H9 (cell line): Measurements from ENCODE around the gene UBXN10. TPM values are rescaled to one million over a fixed set of nuclear protein-coding genes. Genes with fewer than 3 reads are reported as not detected.
A peak's percentile ranks its signal among the peaks of the same experiment; 100 is the strongest.

ENCODE experiments used
- DNase-seq: peaks from one replicate; pipeline ENCODE4 v3.0.0-alpha.2; 2017
- H2AFZ ChIP-seq: one replicate; pipeline ENCODE4 v1.6.1; 2013; ENCODE audit warnings: mild to moderate bottlenecking, low read length, control low read depth, moderate library complexity
- H2AK5ac ChIP-seq: 2 replicates; pipeline ENCODE4 v1.6.1; 2013; ENCODE audit warnings: low read length, control low read depth, mixed read lengths; ENCODE audit not compliant: insufficient read length
- H2BK120ac ChIP-seq: one replicate; pipeline ENCODE4 v1.6.1; 2013; ENCODE audit warnings: low read depth, mild to moderate bottlenecking, low read length, control low read depth, inconsistent platforms; ENCODE audit not compliant: poor library complexity, severe bottlenecking
- H2BK12ac ChIP-seq: 2 replicates; pipeline ENCODE4 v1.6.1; 2013; ENCODE audit warnings: low read length, control low read depth, mixed read lengths, low read depth; ENCODE audit not compliant: insufficient read length
- H2BK15ac ChIP-seq: 2 replicates; pipeline ENCODE4 v1.6.1; 2013; ENCODE audit warnings: low read depth, low read length, control low read depth
- H2BK20ac ChIP-seq: one replicate; pipeline ENCODE4 v1.6.1; 2013; ENCODE audit warnings: low read depth, mild to moderate bottlenecking, low read length, control low read depth, inconsistent platforms; ENCODE audit not compliant: poor library complexity, severe bottlenecking
- H2BK5ac ChIP-seq: 2 replicates; pipeline ENCODE4 v1.6.1; 2013; ENCODE audit warnings: low read length, control low read depth, mixed read lengths; ENCODE audit not compliant: insufficient read length
- H3K14ac ChIP-seq: 2 replicates; pipeline ENCODE4 v1.6.1; 2013; ENCODE audit warnings: low read length, control low read depth; ENCODE audit not compliant: insufficient read depth
- H3K18ac ChIP-seq: 2 replicates; pipeline ENCODE4 v1.6.1; 2013; ENCODE audit warnings: low read depth, mild to moderate bottlenecking, mixed read lengths, low read length, control low read depth; ENCODE audit not compliant: insufficient read length
- H3K23ac ChIP-seq: 2 replicates; pipeline ENCODE4 v1.6.1; 2013; ENCODE audit warnings: low read length, control low read depth, mixed read lengths, low read depth; ENCODE audit not compliant: insufficient read length
- H3K23me2 ChIP-seq: 2 replicates; pipeline ENCODE4 v1.6.1; 2013; ENCODE audit warnings: low read depth, mild to moderate bottlenecking, mixed read lengths, low read length, control low read depth; ENCODE audit not compliant: insufficient read length, poor library complexity, severe bottlenecking
- H3K27ac ChIP-seq: 2 replicates; pipeline ENCODE4 v1.5.1; 2013; ENCODE audit warnings: low read length, control low read depth, mixed read lengths, low read depth; ENCODE audit not compliant: insufficient read length
- H3K27me3 ChIP-seq: 2 replicates; pipeline ENCODE4 v1.6.1; 2013; ENCODE audit warnings: low read length, control low read depth, inconsistent platforms; ENCODE audit not compliant: insufficient read depth
- H3K4ac ChIP-seq: 2 replicates; pipeline ENCODE4 v1.6.1; 2013; ENCODE audit warnings: low read depth, mild to moderate bottlenecking, control low read depth, inconsistent platforms, low read length, moderate library complexity
- H3K4me1 ChIP-seq: 2 replicates; pipeline ENCODE4 v1.6.1; 2013; ENCODE audit warnings: low read length, control low read depth, inconsistent platforms; ENCODE audit not compliant: insufficient read depth
- H3K4me2 ChIP-seq: 2 replicates; pipeline ENCODE4 v1.6.1; 2013; ENCODE audit warnings: low read length, control low read depth, mixed read lengths; ENCODE audit not compliant: insufficient read length, insufficient read depth
- H3K56ac ChIP-seq: 2 replicates; pipeline ENCODE4 v1.6.1; 2013; ENCODE audit warnings: low read depth, mild to moderate bottlenecking, mixed read lengths, low read length, control low read depth; ENCODE audit not compliant: insufficient read length
- H3K79me1 ChIP-seq: 2 replicates; pipeline ENCODE4 v1.6.1; 2013; ENCODE audit warnings: low read depth, mild to moderate bottlenecking, moderate library complexity, low read length, control low read depth, inconsistent platforms; ENCODE audit not compliant: insufficient read depth, poor library complexity, severe bottlenecking
- H3K79me2 ChIP-seq: 2 replicates; pipeline ENCODE4 v1.6.1; 2013; ENCODE audit warnings: low read length, control low read depth, inconsistent platforms; ENCODE audit not compliant: insufficient read depth
- H3K9ac ChIP-seq: 2 replicates; pipeline ENCODE4 v1.6.1; 2013; ENCODE audit warnings: low read length, control low read depth, mixed read lengths; ENCODE audit not compliant: insufficient read length; ENCODE audit errors: extremely low read depth
- H3K9me3 ChIP-seq: one replicate; pipeline ENCODE4 v1.6.1; 2013; ENCODE audit warnings: low read depth, low read length, inconsistent platforms; ENCODE audit not compliant: control insufficient read depth
- H3T11ph ChIP-seq: one replicate; pipeline ENCODE4 v1.6.1; 2013; ENCODE audit warnings: mild to moderate bottlenecking, low read length, control low read depth, inconsistent platforms
- H4K20me1 ChIP-seq: one replicate; pipeline ENCODE4 v1.6.1; 2013; ENCODE audit not compliant: control insufficient read depth, insufficient read length, insufficient read depth
- H4K5ac ChIP-seq: 2 replicates; pipeline ENCODE4 v1.6.1; 2013; ENCODE audit warnings: low read depth, mild to moderate bottlenecking, mixed read lengths, low read length, control low read depth; ENCODE audit not compliant: insufficient read length
- H4K8ac ChIP-seq: replicated peaks from 2 replicates; pipeline ENCODE4 v1.6.1; 2013; ENCODE audit warnings: low read length, control low read depth, mixed read lengths, low read depth; ENCODE audit not compliant: insufficient read length
- H4K91ac ChIP-seq: 2 replicates; pipeline ENCODE4 v1.6.1; 2013; ENCODE audit warnings: low read depth, mild to moderate bottlenecking, moderate library complexity, mixed read lengths, low read length, control low read depth; ENCODE audit not compliant: insufficient read length
- H3K27ac Mint-ChIP-seq, 3 experiments: 2 replicates in 2 of 3; 3 replicates in 1 of 3; pipeline ENCODE4 v1.8.0; 2020 to 2021; ENCODE audit warnings: mixed read lengths in 3 of 3, mild to moderate bottlenecking in 1 of 3, moderate library complexity in 1 of 3
- H3K27me3 Mint-ChIP-seq: 2 replicates; pipeline ENCODE4 v1.8.0; 2021; ENCODE audit warnings: low read depth, mild to moderate bottlenecking, moderate library complexity, mixed read lengths
- H3K36me3 Mint-ChIP-seq, 3 experiments: 2 replicates in 2 of 3; 3 replicates in 1 of 3; pipeline ENCODE4 v1.8.0; 2020 to 2021; ENCODE audit warnings: low read depth in 3 of 3, mixed read lengths in 3 of 3; ENCODE audit not compliant: insufficient read depth in 1 of 3
- H3K4me1 Mint-ChIP-seq, 2 experiments: 2 replicates each; pipeline ENCODE4 v1.8.0; 2020; ENCODE audit warnings: mixed read lengths in 2 of 2
- H3K4me3 Mint-ChIP-seq, 2 experiments: 2 replicates in 1 of 2; 3 replicates in 1 of 2; pipeline ENCODE4 v1.8.0; 2020 to 2021; ENCODE audit warnings: mild to moderate bottlenecking in 2 of 2, mixed read lengths in 2 of 2, moderate library complexity in 1 of 2
- H3K9me3 Mint-ChIP-seq, 2 experiments: 2 replicates in 1 of 2; 3 replicates in 1 of 2; pipeline ENCODE4 v1.8.0; 2020; ENCODE audit warnings: mild to moderate bottlenecking in 2 of 2, mixed read lengths in 2 of 2, moderate library complexity in 1 of 2
- WGBS: extraction: QIAGEN DNeasy Blood & Tissue Kit; methylation state at CpG from one replicate; pipeline ENCODE4 v1.1.7; 2013; ENCODE audit warnings: missing lambda C conversion rate, low lambda C conversion rate, mixed read lengths; ENCODE audit not compliant: insufficient read length; ENCODE audit errors: extremely low coverage; 5-methylcytosine and 5-hydroxymethylcytosine counted together
- long read RNA-seq: library from polyadenylated mRNA; unstranded; transcript quantifications from one replicate; pipeline ENCODE4 v2.0.0, GENCODE V29; 2020
- total RNA-seq: library from RNA; stranded (reverse); gene quantifications from 2 replicates; pipeline ENCODE4 v1.2.1, GENCODE V29; 2021
- TF ChIP-seq, protein P1 (sequence below): fragments of 200-600 bp; sonication (generic); conservative IDR thresholded peaks from 3 replicates; pipeline ENCODE4 v1.8.0; 2021; ENCODE audit warnings: antibody characterized with exemption, mild to moderate bottlenecking

UBXN10 gene, protein sequence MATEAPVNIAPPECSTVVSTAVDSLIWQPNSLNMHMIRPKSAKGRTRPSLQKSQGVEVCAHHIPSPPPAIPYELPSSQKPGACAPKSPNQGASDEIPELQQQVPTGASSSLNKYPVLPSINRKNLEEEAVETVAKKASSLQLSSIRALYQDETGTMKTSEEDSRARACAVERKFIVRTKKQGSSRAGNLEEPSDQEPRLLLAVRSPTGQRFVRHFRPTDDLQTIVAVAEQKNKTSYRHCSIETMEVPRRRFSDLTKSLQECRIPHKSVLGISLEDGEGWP
- 0.59 and 0.90 TPM in 2 replicates for total RNA-seq
- long read RNA-seq, full-length matches to known transcripts: 2 of 2 reads
- long read RNA-seq, partial matches to known transcripts: 0 of 2 reads
- long read RNA-seq, other reads (novel, unspliced or antisense): 0 of 2 reads

DNA sequence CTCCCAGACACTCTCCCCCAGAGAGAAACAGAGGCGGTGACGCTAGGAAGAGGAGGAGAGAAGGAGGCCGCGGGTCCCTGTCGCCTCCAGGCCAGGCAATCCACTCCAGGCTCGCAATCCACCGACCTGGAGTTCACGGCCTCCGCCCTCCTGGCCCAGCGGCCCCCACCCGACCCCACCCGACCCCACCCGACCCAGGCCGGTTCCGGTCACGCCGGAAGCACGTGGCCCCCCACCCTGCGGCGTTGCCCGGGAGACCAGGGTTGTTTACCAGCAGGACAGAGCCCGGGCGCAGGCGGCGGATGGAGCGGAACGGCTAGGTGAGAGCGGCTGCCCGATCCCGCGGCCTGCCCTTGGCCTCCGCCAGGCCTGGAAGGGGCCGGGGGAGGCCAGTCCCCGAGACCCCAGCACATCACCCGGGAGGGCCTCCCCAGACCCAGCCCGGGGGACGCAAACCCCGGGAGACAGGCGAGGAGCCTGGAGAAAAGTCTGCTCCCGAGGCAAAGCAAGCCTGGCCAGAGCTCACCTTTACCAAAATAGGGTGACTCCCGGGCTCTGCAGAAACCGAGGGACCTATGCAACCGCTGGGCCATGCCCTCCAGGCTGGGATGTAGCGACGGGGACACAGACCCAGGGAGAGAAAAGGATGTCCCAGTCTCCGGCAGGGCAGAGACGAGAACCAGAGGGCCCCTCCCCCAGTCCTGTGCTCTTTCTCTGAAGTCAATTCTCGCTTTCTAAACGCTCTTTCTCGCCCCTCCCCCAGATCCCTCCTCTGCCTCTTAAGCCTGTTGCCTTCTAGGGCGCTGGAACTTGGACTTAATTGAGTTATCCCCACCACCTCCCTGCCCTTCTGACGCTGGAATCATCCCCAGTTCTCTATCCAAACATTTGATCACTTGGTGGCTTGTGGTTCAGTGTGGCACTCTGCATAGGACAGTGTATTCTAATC is at the start of gene UBXN10, which contains the start of gene PLA2G2C:
TSS of gene UBXN10 (plus strand) at position 263 of the 949 bp plus-strand sequence. CDS start 4,466 bp downstream, outside the sequence.
TSS of gene PLA2G2C (minus strand) at position 685 of the 949 bp plus-strand sequence. CDS start 9,155 bp downstream, outside the sequence.
- Histone ChIP-seq H4K5ac (no peak within 1 kb of the TSS), H2BK120ac (peak within 1 kb of the TSS; percentile 63), H3K56ac (no peak within 1 kb of the TSS), H3K23me2 (peaks cover 6% of the 10 kb centered on the region), H2BK20ac (no peak within 1 kb of the TSS), H3K79me2 (no peaks in the 10 kb centered on the region), H2BK15ac (no peak within 1 kb of the TSS), H3K27me3 (no peaks in the 10 kb centered on the region; the same call in 1 of the 2 replicates), H3K4ac (no peak within 1 kb of the TSS), H2AFZ (no peak within 1 kb of the TSS), H4K91ac (peak within 1 kb of the TSS; percentile 70), H2BK12ac (peak within 1 kb of the TSS; percentile 28), H3K9ac (no peak within 1 kb of the TSS), H3K14ac (peak within 1 kb of the TSS; percentile 92; the same call in 1 of the 2 replicates), H4K8ac (no peak within 1 kb of the TSS), H3K79me1 (no peaks in the 10 kb centered on the region), H3K9me3 (no peaks in the 10 kb centered on the region), H3K27ac (no peak within 1 kb of the TSS), H2AK5ac (no peak within 1 kb of the TSS), H3K23ac (no peak within 1 kb of the TSS), H3K4me2 (peak within 1 kb of the TSS; percentile 90), H2BK5ac (no peak within 1 kb of the TSS), H3K4me1 (0 out of 2 replicates have a peak, but pooled peaks cover 3% of the 10 kb centered on the region), H4K20me1 (no peaks in the 10 kb centered on the region), H3K18ac (peak within 1 kb of the TSS; percentile 89), H3T11ph (no peak within 1 kb of the TSS)
- peak within 1 kb of the TSS in 2 of 3 experiments; percentile 76 to 81; a peak in 2 of 7 replicates for H3K27ac Mint-ChIP-seq
- peaks cover 0 to 3% of the 10 kb centered on the region in 2 experiments; a peak in 3 of 5 replicates for H3K9me3 Mint-ChIP-seq
- H3K4me3 Mint-ChIP-seq: peak within 1 kb of the TSS; percentile 70 to 86
- no peaks in the 10 kb centered on the region for H3K36me3 Mint-ChIP-seq
- peak; percentile 74 for DNase-seq
- peaks cover 20 to 21% of the 10 kb centered on the region in 2 experiments for H3K4me1 Mint-ChIP-seq
- WGBS: no CpG with 5 or more reads among the region's 52 CpGs
- H3K27me3 Mint-ChIP-seq: peaks cover 86% of the 10 kb centered on the region
- TF ChIP-seq, protein P1, sequence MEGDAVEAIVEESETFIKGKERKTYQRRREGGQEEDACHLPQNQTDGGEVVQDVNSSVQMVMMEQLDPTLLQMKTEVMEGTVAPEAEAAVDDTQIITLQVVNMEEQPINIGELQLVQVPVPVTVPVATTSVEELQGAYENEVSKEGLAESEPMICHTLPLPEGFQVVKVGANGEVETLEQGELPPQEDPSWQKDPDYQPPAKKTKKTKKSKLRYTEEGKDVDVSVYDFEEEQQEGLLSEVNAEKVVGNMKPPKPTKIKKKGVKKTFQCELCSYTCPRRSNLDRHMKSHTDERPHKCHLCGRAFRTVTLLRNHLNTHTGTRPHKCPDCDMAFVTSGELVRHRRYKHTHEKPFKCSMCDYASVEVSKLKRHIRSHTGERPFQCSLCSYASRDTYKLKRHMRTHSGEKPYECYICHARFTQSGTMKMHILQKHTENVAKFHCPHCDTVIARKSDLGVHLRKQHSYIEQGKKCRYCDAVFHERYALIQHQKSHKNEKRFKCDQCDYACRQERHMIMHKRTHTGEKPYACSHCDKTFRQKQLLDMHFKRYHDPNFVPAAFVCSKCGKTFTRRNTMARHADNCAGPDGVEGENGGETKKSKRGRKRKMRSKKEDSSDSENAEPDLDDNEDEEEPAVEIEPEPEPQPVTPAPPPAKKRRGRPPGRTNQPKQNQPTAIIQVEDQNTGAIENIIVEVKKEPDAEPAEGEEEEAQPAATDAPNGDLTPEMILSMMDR: no peak
